A549 (cell line): Measurements from ENCODE around the gene MRAP2. TPM values are rescaled to one million over a fixed set of nuclear protein-coding genes. Genes with fewer than 3 reads are reported as not detected.

Source experiments
- ATAC-seq, 2 experiments: fragments of 200-7000 bp in 1 of 2; fragments of >200 bp in 1 of 2; cut with Nextera tagmentation in 1 of 2; cut with Tn5 transposase in 1 of 2; 3 replicates each; pipeline versions ENCODE4 v1.8.0 to v1.9.1; 2018 to 2020; ENCODE audit warnings: mild to moderate bottlenecking in 1 of 2, moderate library complexity in 1 of 2
- CTCF ChIA-PET: fragments of 300-600 bp; sonication (Branson Sonifier 250); formaldehyde crosslinking; extraction: SDS; loops from one replicate; lab custom pipeline; 2021; ENCODE audit warnings: antibody characterized with exemption, inconsistent platforms; lab: Yijun Ruan, JAX
- POLR2A ChIA-PET: fragments of 350-600 bp; formaldehyde crosslinking; extraction: SDS; loops from one replicate; lab custom pipeline; 2021; ENCODE audit warnings: antibody characterized with exemption, inconsistent platforms; lab: Yijun Ruan, JAX
- DNase-seq, 2 experiments: peaks; one replicate each; pipeline versions ENCODE4 v3.0.0 to v3.0.0-alpha.2; 2011 to 2016; ENCODE audit warnings: low read depth in 1 of 2, low spot score in 1 of 2
- FAIRE-seq: peaks from 2 replicates; lab custom pipeline; 2011; peaks lifted over from hg19 to GRCh38; lab: Jason Lieb, UNC
- H3K27ac ChIP-seq, 2 experiments: fragments of >200 bp; sonication (Bioruptor Twin); formaldehyde crosslinking; 3 replicates each; pipeline ENCODE4 v1.5.1; 2016 to 2017
- H3K4me1 ChIP-seq: fragments of >200 bp; sonication (Bioruptor Twin); formaldehyde crosslinking; 3 replicates; pipeline ENCODE4 v1.6.1; 2016
- H3K4me2 ChIP-seq: fragments of >200 bp; sonication (Bioruptor Twin); formaldehyde crosslinking; 3 replicates; pipeline ENCODE4 v1.6.1; 2016
- H3K4me3 ChIP-seq: fragments of >200 bp; sonication (Bioruptor Twin); formaldehyde crosslinking; 3 replicates; pipeline ENCODE4 v1.5.1; 2016
- H3K9me3 ChIP-seq: fragments of >200 bp; sonication (Bioruptor Twin); formaldehyde crosslinking; 3 replicates; pipeline ENCODE4 v1.6.1; 2016
- CBX8 ChIP-seq: fragments of 200-600 bp; sonication (generic); IDR thresholded peaks from 2 replicates; pipeline ENCODE4 v1.6.1; 2016
- CHD2 ChIP-seq: fragments of 150-350 bp; IDR thresholded peaks from 2 replicates; pipeline ENCODE4 v1.6.1; 2014; ENCODE audit warnings: low read length; ENCODE audit not compliant: partially characterized antibody
- CHD4 ChIP-seq: fragments of 200-600 bp; sonication (generic); IDR thresholded peaks from 2 replicates; pipeline ENCODE4 v1.6.1; 2016; ENCODE audit warnings: antibody characterized with exemption, mild to moderate bottlenecking, borderline replicate concordance
- CTCF ChIP-seq: fragments of >200 bp; sonication (Bioruptor Twin); formaldehyde crosslinking; IDR thresholded peaks from 3 replicates; pipeline ENCODE4 v1.5.1; 2016
- E2F6 ChIP-seq: IDR thresholded peaks from 2 replicates; pipeline ENCODE4 v1.6.1; 2012; ENCODE audit warnings: low read depth, borderline replicate concordance
- EHF ChIP-seq: fragments of 250-450 bp; sonication (Bioruptor Pico); IDR thresholded peaks from 2 replicates; pipeline ENCODE4 v1.5.0; 2020; ENCODE audit warnings: mild to moderate bottlenecking
- EP300 ChIP-seq, 2 experiments: fragments of >200 bp; sonication (Bioruptor Twin); formaldehyde crosslinking; IDR thresholded peaks; 2 replicates in 1 of 2; 3 replicates in 1 of 2; pipeline ENCODE4 v1.6.1; 2016 to 2017
- FOSL2 ChIP-seq, 2 experiments: fragments of 450-650 bp in 1 of 2; fragments of >200 bp in 1 of 2; sonication (Bioruptor Twin) in 1 of 2; formaldehyde crosslinking; IDR thresholded peaks; 2 replicates each; pipeline versions ENCODE4 v1.5.0 to v1.6.1; 2016 to 2020; ENCODE audit warnings: mild to moderate bottlenecking in 1 of 2, moderate library complexity in 1 of 2
- GATA3 ChIP-seq: IDR thresholded peaks from 2 replicates; pipeline ENCODE4 v1.6.1; 2012; ENCODE audit warnings: borderline replicate concordance
- HDAC2 ChIP-seq: fragments of 200-600 bp; sonication (generic); IDR thresholded peaks from 2 replicates; pipeline ENCODE4 v1.6.1; 2016
- JUNB ChIP-seq: fragments of >200 bp; sonication (Bioruptor Twin); formaldehyde crosslinking; IDR thresholded peaks from 2 replicates; pipeline ENCODE4 v1.6.1; 2016
- MAFK ChIP-seq: fragments of 450-650 bp; IDR thresholded peaks from 2 replicates; pipeline ENCODE4 v1.6.1; 2014; ENCODE audit not compliant: partially characterized antibody
- NR3C1 ChIP-seq: fragments of >200 bp; sonication (Bioruptor Twin); formaldehyde crosslinking; IDR thresholded peaks from 3 replicates; pipeline ENCODE4 v1.6.1; 2017
- POLR2AphosphoS2 ChIP-seq: conservative IDR thresholded peaks from 2 replicates; pipeline ENCODE4 v1.6.1; 2012; ENCODE audit warnings: low read length, improper control_type of control experiment, inconsistent platforms
- RFX5 ChIP-seq: fragments of 450-650 bp; IDR thresholded peaks from 2 replicates; pipeline ENCODE4 v1.7.1; 2014; ENCODE audit warnings: antibody characterized with exemption, mild to moderate bottlenecking, moderate library complexity
- TFCP2L1 ChIP-seq: fragments of 250-450 bp; sonication (Bioruptor Pico); IDR thresholded peaks from 2 replicates; pipeline ENCODE4 v1.5.0; 2021; ENCODE audit warnings: mild to moderate bottlenecking
- ZNF302 ChIP-seq: fragments of 250-450 bp; sonication (Bioruptor Pico); IDR thresholded peaks from 2 replicates; pipeline ENCODE4 v1.9.0; 2021; ENCODE audit warnings: inconsistent platforms, mild to moderate bottlenecking, moderate library complexity
- WGBS: methylation state at CpG from one replicate; pipeline ENCODE4 v1.1.6; 2017; ENCODE audit errors: missing lambda C conversion rate; 5-methylcytosine and 5-hydroxymethylcytosine counted together
- polyA plus RNA-seq, 4 experiments: library from polyadenylated mRNA; depleted of rRNA in 3 of 4; stranded (reverse); fragments of >200 nt; fragmentation: RNase III in 1 of 4; extraction: RNeasy Plus Mini Kit Qiagen cat#74134 plus additional on column Dnase treatment in 1 of 4; gene quantifications; 2 replicates in 3 of 4; 3 replicates in 1 of 4; pipeline ENCODE4 v1.2.3, GENCODE V29; 2011 to 2017
- TF ChIP-seq, protein P1 (sequence below): fragments of 450-650 bp; IDR thresholded peaks from 2 replicates; pipeline ENCODE4 v1.6.1; 2014; ENCODE audit warnings: antibody characterized with exemption
- TF ChIP-seq, protein P2 (sequence below): IDR thresholded peaks from 2 replicates; pipeline ENCODE4 v1.6.1; 2012
- TF ChIP-seq, protein P3 (sequence below): fragments of >200 bp; sonication (Bioruptor Twin); formaldehyde crosslinking; IDR thresholded peaks from 2 replicates; pipeline ENCODE4 v1.6.1; 2016

The MRAP2 gene
- polyA plus RNA-seq, 2 of the 4 experiments (the other 2 are of a cell fraction) = 0.75 to 2.2 TPM

- no peak overlapping the region for H3K4me3 ChIP-seq
- H3K9me3 ChIP-seq = no peaks in the 10 kb centered on the region
- ATAC-seq (no peak), FAIRE-seq (no peak), DNase-seq (no peak)
- TF ChIP-seq RFX5 (no peak), CHD4 (no peak)
- no peak overlapping the region for H3K27ac ChIP-seq
- WGBS = 95% methylated on average over 6 of the region's 6 CpGs
- H3K4me2 ChIP-seq = no peak overlapping the region
- H3K4me1 ChIP-seq = no peaks in the 10 kb centered on the region
- POLR2A ChIA-PET = no interaction called here
- CTCF ChIA-PET = interaction anchor here (0.8 kb wide), 1 partner anchor 192 kb away, joined by 4 read pairs; the partner anchor contains the start of gene CEP162
Measured at GRCh38 chr6:84035484-84035883, 1.9 kb downstream of the MRAP2 start.

DNA sequence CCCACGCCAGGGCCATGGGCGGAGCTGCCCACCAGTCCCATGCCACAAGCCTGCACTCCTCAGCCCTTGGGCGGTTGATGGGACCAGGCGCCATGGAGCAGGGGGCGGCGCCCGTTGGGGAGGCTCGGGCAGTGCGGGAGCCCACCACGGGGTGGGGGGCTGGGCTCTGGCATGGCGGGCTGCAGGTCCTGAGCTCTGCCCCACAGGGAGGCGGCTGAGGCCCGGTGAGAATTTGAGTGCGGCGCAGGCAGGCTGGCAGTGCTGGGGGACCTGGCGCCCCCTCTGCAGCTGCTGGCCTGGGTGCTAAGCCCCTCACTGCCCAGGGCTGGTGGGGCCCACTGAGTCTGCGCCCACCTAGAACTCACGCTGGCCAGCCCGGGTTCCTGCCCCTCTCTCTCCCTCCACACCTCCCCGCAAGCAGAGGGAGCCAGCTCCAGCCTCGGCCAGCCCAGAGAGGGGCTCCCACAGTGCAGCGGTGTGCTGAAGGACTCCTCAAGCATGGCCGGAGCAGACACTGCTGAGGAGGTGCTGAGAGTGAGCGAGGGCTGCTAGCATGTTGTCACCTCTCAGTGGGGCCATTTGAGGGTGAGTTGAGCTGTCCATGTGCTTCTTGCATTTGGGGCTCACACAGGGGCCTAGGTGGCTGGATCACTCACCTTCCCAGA is 4.0 kb downstream of the MRAP2 start:
- ChIA-PET CTCF (no interaction called here), POLR2A (no interaction called here)
- Histone ChIP-seq H3K9me3 (no peaks in the 10 kb centered on the region), H3K4me3 (no peak overlapping the region), H3K4me2 (no peak overlapping the region), H3K27ac (no peak overlapping the region), H3K4me1 (no peaks in the 10 kb centered on the region)
- ATAC-seq = no peak
- no peak for DNase-seq
- WGBS = 84% methylated on average over 4 of the region's 24 CpGs
- FAIRE-seq = no peak
- no peak for TF ChIP-seq EP300 (IDR thresholded peaks at IDR 0.05)
- TF ChIP-seq E2F6 = no peak
- no peak for TF ChIP-seq CBX8
- TF ChIP-seq, protein P1, sequence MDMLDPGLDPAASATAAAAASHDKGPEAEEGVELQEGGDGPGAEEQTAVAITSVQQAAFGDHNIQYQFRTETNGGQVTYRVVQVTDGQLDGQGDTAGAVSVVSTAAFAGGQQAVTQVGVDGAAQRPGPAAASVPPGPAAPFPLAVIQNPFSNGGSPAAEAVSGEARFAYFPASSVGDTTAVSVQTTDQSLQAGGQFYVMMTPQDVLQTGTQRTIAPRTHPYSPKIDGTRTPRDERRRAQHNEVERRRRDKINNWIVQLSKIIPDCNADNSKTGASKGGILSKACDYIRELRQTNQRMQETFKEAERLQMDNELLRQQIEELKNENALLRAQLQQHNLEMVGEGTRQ = no peak
- TF ChIP-seq, protein P2, sequence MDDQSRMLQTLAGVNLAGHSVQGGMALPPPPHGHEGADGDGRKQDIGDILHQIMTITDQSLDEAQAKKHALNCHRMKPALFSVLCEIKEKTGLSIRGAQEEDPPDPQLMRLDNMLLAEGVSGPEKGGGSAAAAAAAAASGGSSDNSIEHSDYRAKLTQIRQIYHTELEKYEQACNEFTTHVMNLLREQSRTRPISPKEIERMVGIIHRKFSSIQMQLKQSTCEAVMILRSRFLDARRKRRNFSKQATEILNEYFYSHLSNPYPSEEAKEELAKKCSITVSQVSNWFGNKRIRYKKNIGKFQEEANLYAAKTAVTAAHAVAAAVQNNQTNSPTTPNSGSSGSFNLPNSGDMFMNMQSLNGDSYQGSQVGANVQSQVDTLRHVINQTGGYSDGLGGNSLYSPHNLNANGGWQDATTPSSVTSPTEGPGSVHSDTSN = no peak

GRCh38 chr6:84042603-84043002 is 9.0 kb downstream of the MRAP2 start:
- Histone ChIP-seq H3K4me1 (no peaks in the 10 kb centered on the region), H3K27ac (no peak overlapping the region), H3K4me2 (no peak overlapping the region), H3K9me3 (no peaks in the 10 kb centered on the region), H3K4me3 (no peak overlapping the region)
- no peak for DNase-seq
- 0% methylated on average over 1 of the region's 1 CpG for WGBS
- ATAC-seq = no peak
- no peak for FAIRE-seq
- CTCF ChIA-PET = no interaction called here
- POLR2A ChIA-PET = no interaction called here
- no peak for TF ChIP-seq CTCF
- no peak for TF ChIP-seq CHD2
- TF ChIP-seq, protein P1 = no peak
- TF ChIP-seq POLR2AphosphoS2 = no peak
- no peak for TF ChIP-seq TFCP2L1
- TF ChIP-seq CBX8 = no peak
- TF ChIP-seq, protein P2 = no peak
- no peak for TF ChIP-seq FOSL2 (IDR thresholded peaks at IDR 0.05)
- TF ChIP-seq FOSL2 (CRISPR knock-in tag; IDR thresholded peaks at IDR 0.05) = no peak
- no peak for TF ChIP-seq ZNF302 (CRISPR knock-in tag)
- TF ChIP-seq GATA3 = no peak
- no peak for TF ChIP-seq HDAC2
- TF ChIP-seq NR3C1 = no peak
- TF ChIP-seq, protein P3, sequence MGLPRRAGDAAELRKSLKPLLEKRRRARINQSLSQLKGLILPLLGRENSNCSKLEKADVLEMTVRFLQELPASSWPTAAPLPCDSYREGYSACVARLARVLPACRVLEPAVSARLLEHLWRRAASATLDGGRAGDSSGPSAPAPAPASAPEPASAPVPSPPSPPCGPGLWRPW = no peak
- no peak for TF ChIP-seq MAFK
- TF ChIP-seq JUNB = no peak
- TF ChIP-seq EHF (CRISPR knock-in tag) = no peak
